GM23338 (cell line): ENCODE data around the gene SEH1L. TPM values are rescaled to one million over a fixed set of nuclear protein-coding genes. Genes with fewer than 3 reads are reported as not detected.

Source experiments
- ATAC-seq: fragments of 200-7000 bp; cut with Tn5 transposase; 3 replicates; pipeline ENCODE4 v1.9.1; 2020
- DNase-seq: peaks from one replicate; pipeline ENCODE4 v3.0.0-alpha.2; 2015; ENCODE audit warnings: low spot score
- H2AFZ ChIP-seq: fragments of 200-600 bp; sonication (generic); 2 replicates; pipeline ENCODE4 v1.8.0; 2016; ENCODE audit warnings: antibody characterized with exemption, mild to moderate bottlenecking, moderate library complexity
- H3F3A ChIP-seq: fragments of 200-600 bp; sonication (generic); replicated peaks from 2 replicates; pipeline ENCODE4 v1.8.0; 2017; ENCODE audit warnings: antibody characterized with exemption, mixed run types, low read depth
- H3K27ac ChIP-seq: fragments of 200-600 bp; sonication (generic); 2 replicates; pipeline ENCODE4 v1.6.1; 2016; ENCODE audit warnings: low read depth
- H3K27me3 ChIP-seq: fragments of 200-600 bp; sonication (generic); 2 replicates; pipeline ENCODE4 v1.8.0; 2016; ENCODE audit warnings: mild to moderate bottlenecking, mixed run types, moderate library complexity; ENCODE audit not compliant: insufficient read depth
- H3K36me3 ChIP-seq: fragments of 200-600 bp; sonication (generic); 2 replicates; pipeline ENCODE4 v1.8.0; 2016; ENCODE audit warnings: mild to moderate bottlenecking; ENCODE audit not compliant: insufficient read depth
- H3K4me1 ChIP-seq: fragments of 200-600 bp; sonication (generic); 2 replicates; pipeline ENCODE4 v1.8.0; 2016; ENCODE audit warnings: mild to moderate bottlenecking, moderate library complexity; ENCODE audit not compliant: insufficient read depth
- H3K4me2 ChIP-seq: fragments of 200-600 bp; sonication (generic); 2 replicates; pipeline ENCODE4 v1.7.1; 2017; ENCODE audit warnings: mixed run types
- H3K4me3 ChIP-seq: fragments of 200-600 bp; sonication (generic); 2 replicates; pipeline ENCODE4 v1.6.1; 2016; ENCODE audit warnings: mixed run types
- H3K79me2 ChIP-seq: fragments of 200-600 bp; sonication (generic); replicated peaks from 2 replicates; pipeline ENCODE4 v1.8.0; 2017; ENCODE audit warnings: mild to moderate bottlenecking; ENCODE audit not compliant: insufficient read depth
- H3K9me2 ChIP-seq: fragments of 200-600 bp; sonication (generic); 2 replicates; pipeline ENCODE4 v1.8.0; 2017; ENCODE audit not compliant: insufficient read depth
- H4K20me1 ChIP-seq: fragments of 200-600 bp; sonication (generic); replicated peaks from 2 replicates; pipeline ENCODE4 v1.8.0; 2017; ENCODE audit warnings: mild to moderate bottlenecking; ENCODE audit not compliant: insufficient read depth
- H3K27ac Mint-ChIP-seq: 2 replicates; pipeline ENCODE4 v1.8.0; 2020; ENCODE audit warnings: inconsistent platforms, mild to moderate bottlenecking, moderate library complexity, mixed read lengths
- H3K27me3 Mint-ChIP-seq: 3 replicates; pipeline ENCODE4 v1.8.0; 2022; ENCODE audit warnings: low read depth, mild to moderate bottlenecking, moderate library complexity, mixed read lengths, inconsistent platforms; ENCODE audit not compliant: insufficient read depth, poor library complexity
- H3K36me3 Mint-ChIP-seq: 3 replicates; pipeline ENCODE4 v1.8.0; 2021; ENCODE audit warnings: low read depth, mild to moderate bottlenecking, inconsistent platforms, moderate library complexity, mixed read lengths
- H3K4me1 Mint-ChIP-seq: 3 replicates; pipeline ENCODE4 v1.8.0; 2020; ENCODE audit warnings: mild to moderate bottlenecking, inconsistent platforms, mixed read lengths
- H3K4me3 Mint-ChIP-seq: 3 replicates; pipeline ENCODE4 v1.8.0; 2021; ENCODE audit warnings: moderate library complexity, mild to moderate bottlenecking, inconsistent platforms, mixed read lengths
- H3K9me3 Mint-ChIP-seq: 3 replicates; pipeline ENCODE4 v1.8.0; 2020; ENCODE audit warnings: moderate library complexity, mild to moderate bottlenecking, inconsistent platforms, mixed read lengths
- CREB1 ChIP-seq: fragments of 250-450 bp; sonication (Bioruptor Pico); IDR thresholded peaks from 2 replicates; pipeline ENCODE4 v1.5.0; 2020; ENCODE audit warnings: low read depth, mild to moderate bottlenecking, moderate library complexity
- ETS1 ChIP-seq: IDR thresholded peaks from 2 replicates; pipeline ENCODE4 v1.6.1; 2016; ENCODE audit warnings: antibody characterized with exemption
- EZH2 ChIP-seq: fragments of 200-600 bp; sonication (generic); IDR thresholded peaks from one replicate; pipeline ENCODE4 v1.8.0; 2017; ENCODE audit warnings: antibody characterized with exemption, mild to moderate bottlenecking, low read depth; ENCODE audit not compliant: unreplicated experiment
- REST ChIP-seq: IDR thresholded peaks from one replicate; pipeline ENCODE4 v1.6.1; 2018; ENCODE audit warnings: antibody characterized with exemption; ENCODE audit not compliant: unreplicated experiment
- STAT1 ChIP-seq: IDR thresholded peaks from one replicate; pipeline ENCODE4 v1.6.1; 2016; ENCODE audit warnings: antibody characterized with exemption; ENCODE audit not compliant: unreplicated experiment
- ZNF114 ChIP-seq: fragments of 250-450 bp; sonication (Bioruptor Pico); IDR thresholded peaks from 2 replicates; pipeline ENCODE4 v1.5.0; 2020; ENCODE audit warnings: mild to moderate bottlenecking, moderate library complexity
- polyA plus RNA-seq: library from polyadenylated mRNA; unstranded; fragments of >200 nt; fragmentation: Nextera tagmentation; extraction: Ambion mirVana; gene quantifications from 2 replicates; pipeline ENCODE4 v1.2.1, GENCODE V29; 2016
- total RNA-seq: library from RNA; depleted of rRNA; stranded (reverse); fragments of >200 nt; shearing (Covaris generic); gene quantifications from 2 replicates; pipeline ENCODE4 v1.2.3, GENCODE V29; 2014
- TF ChIP-seq, protein P1 (sequence below): fragments of 250-450 bp; sonication (Bioruptor Pico); IDR thresholded peaks from 2 replicates; pipeline ENCODE4 v1.5.0; 2020; ENCODE audit warnings: mild to moderate bottlenecking, moderate library complexity

The SEH1L gene
- total and polyA plus RNA-seq, 2 experiments from 2014 or later, result 46.9 to 72.0 TPM

- DNase-seq (no peak), ATAC-seq (no peak)
- Histone ChIP-seq H2AFZ (no peak overlapping the region), H4K20me1 (no peaks in the 10 kb centered on the region), H3K4me2 (no peak overlapping the region), H3K27ac (no peak overlapping the region), H3F3A (no peaks in the 10 kb centered on the region), H3K36me3 (no peaks in the 10 kb centered on the region), H3K4me3 (no peak overlapping the region), H3K4me1 (no peaks in the 10 kb centered on the region), H3K27me3 (no peaks in the 10 kb centered on the region), H3K79me2 (no peaks in the 10 kb centered on the region), H3K9me2 (no peaks in the 10 kb centered on the region)
- Mint-ChIP-seq H3K27me3 (peaks cover 2% of the 10 kb centered on the region), H3K4me3 (no peak overlapping the region), H3K9me3 (no peaks in the 10 kb centered on the region), H3K27ac (no peak overlapping the region), H3K36me3 (peaks cover 16% of the 10 kb centered on the region), H3K4me1 (no peaks in the 10 kb centered on the region; the same call in 2 of the 3 replicates)
- TF ChIP-seq STAT1 (no peak), ETS1 (no peak), REST (no peak), CREB1 (CRISPR knock-in tag) (no peak), ZNF114 (CRISPR knock-in tag) (no peak), EZH2 (no peak)
- TF ChIP-seq, protein P1, sequence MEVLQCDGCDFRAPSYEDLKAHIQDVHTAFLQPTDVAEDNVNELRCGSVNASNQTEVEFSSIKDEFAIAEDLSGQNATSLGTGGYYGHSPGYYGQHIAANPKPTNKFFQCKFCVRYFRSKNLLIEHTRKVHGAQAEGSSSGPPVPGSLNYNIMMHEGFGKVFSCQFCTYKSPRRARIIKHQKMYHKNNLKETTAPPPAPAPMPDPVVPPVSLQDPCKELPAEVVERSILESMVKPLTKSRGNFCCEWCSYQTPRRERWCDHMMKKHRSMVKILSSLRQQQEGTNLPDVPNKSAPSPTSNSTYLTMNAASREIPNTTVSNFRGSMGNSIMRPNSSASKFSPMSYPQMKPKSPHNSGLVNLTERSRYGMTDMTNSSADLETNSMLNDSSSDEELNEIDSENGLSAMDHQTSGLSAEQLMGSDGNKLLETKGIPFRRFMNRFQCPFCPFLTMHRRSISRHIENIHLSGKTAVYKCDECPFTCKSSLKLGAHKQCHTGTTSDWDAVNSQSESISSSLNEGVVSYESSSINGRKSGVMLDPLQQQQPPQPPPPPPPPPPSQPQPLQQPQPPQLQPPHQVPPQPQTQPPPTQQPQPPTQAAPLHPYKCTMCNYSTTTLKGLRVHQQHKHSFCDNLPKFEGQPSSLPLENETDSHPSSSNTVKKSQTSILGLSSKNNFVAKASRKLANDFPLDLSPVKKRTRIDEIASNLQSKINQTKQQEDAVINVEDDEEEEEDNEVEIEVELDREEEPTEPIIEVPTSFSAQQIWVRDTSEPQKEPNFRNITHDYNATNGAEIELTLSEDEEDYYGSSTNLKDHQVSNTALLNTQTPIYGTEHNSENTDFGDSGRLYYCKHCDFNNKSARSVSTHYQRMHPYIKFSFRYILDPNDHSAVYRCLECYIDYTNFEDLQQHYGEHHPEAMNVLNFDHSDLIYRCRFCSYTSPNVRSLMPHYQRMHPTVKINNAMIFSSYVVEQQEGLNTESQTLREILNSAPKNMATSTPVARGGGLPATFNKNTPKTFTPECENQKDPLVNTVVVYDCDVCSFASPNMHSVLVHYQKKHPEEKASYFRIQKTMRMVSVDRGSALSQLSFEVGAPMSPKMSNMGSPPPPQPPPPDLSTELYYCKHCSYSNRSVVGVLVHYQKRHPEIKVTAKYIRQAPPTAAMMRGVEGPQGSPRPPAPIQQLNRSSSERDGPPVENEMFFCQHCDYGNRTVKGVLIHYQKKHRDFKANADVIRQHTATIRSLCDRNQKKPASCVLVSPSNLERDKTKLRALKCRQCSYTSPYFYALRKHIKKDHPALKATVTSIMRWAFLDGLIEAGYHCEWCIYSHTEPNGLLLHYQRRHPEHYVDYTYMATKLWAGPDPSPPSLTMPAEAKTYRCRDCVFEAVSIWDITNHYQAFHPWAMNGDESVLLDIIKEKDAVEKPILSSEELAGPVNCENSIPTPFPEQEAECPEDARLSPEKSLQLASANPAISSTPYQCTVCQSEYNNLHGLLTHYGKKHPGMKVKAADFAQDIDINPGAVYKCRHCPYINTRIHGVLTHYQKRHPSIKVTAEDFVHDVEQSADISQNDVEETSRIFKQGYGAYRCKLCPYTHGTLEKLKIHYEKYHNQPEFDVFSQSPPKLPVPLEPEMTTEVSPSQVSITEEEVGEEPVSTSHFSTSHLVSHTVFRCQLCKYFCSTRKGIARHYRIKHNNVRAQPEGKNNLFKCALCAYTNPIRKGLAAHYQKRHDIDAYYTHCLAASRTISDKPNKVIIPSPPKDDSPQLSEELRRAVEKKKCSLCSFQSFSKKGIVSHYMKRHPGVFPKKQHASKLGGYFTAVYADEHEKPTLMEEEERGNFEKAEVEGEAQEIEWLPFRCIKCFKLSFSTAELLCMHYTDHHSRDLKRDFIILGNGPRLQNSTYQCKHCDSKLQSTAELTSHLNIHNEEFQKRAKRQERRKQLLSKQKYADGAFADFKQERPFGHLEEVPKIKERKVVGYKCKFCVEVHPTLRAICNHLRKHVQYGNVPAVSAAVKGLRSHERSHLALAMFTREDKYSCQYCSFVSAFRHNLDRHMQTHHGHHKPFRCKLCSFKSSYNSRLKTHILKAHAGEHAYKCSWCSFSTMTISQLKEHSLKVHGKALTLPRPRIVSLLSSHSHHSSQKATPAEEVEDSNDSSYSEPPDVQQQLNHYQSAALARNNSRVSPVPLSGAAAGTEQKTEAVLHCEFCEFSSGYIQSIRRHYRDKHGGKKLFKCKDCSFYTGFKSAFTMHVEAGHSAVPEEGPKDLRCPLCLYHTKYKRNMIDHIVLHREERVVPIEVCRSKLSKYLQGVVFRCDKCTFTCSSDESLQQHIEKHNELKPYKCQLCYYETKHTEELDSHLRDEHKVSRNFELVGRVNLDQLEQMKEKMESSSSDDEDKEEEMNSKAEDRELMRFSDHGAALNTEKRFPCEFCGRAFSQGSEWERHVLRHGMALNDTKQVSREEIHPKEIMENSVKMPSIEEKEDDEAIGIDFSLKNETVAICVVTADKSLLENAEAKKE (CRISPR knock-in tag), result no peak
Measured at GRCh38 chr18:13036622-13037320, 89.0 kb downstream of the SEH1L start.
